HT1080 (cell line): ENCODE results near the gene CUX1. TPM values are rescaled to one million over a fixed set of nuclear protein-coding genes. Genes with fewer than 3 reads are reported as not detected.

Experiments
- DNase-seq: peaks from one replicate; pipeline ENCODE4 v3.0.0-alpha.2; 2015; ENCODE audit warnings: low read depth
- total RNA-seq: library from RNA; depleted of rRNA; stranded (reverse); fragments of >200 nt; shearing (Covaris generic); gene quantifications from 2 replicates; pipeline ENCODE4 v1.2.3, GENCODE V29; 2014

The CUX1 gene
- total RNA-seq, 1 experiment from 2014 or later: 21.2 TPM

GRCh38 chr7:101952355-101953247 is 135.2 kb downstream of the CUX1 start:
- peak; percentile 79 for DNase-seq

GRCh38 chr7:101953248-101953819 is 135.9 kb downstream of the CUX1 start:
- peak; percentile 60 for DNase-seq

GRCh38 chr7:101954499-101954898 is 137.1 kb downstream of the CUX1 start:
- DNase-seq: no peak

DNA sequence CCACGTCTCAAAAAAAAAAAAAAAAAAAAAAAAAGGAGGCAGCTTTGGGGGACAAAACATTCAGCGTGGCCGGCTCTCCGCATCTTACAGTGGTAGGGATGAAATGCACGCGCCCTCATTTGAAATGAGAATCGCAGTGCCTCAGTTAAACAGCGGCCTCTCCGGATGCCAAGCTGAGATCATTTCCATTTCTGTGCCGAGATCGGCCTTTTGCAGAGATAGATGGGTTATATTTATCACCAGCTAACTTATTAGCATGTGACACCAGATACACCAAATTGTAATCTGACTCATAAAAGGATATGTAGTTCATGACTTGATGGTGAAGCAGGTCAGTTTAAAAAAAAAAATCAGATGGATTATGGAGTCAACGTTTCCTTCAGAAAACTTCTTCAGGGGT is 138.7 kb downstream of the CUX1 start:
- DNase-seq: no peak

- DNase-seq: no peak
Observed at GRCh38 chr7:101957744-101958525, 140.5 kb downstream of the CUX1 start.

GRCh38 chr7:101959342-101959741 is 141.9 kb downstream of the CUX1 start:
- DNase-seq: no peak

- no peak for DNase-seq
Observed at GRCh38 chr7:101959829-101960228, 142.4 kb downstream of the CUX1 start.

DNA sequence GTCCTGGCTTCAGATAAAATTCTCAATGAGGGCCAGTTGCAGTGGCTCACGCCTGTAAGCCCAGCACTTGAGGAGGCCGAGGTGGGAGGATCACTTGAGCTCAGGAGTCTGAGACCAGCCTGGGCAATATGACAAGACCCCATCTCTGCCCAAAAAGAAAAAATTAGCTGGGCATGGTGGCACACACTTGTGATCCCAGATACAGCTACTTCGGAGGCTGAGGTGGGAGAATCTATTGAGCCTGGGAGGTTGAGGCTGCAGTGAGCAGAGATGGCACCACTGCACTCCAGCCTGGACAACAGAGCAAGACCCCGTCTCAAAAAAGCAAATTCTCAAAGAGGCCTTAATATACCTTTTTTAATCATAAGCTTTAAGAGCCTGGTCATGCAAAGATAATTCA is 142.9 kb downstream of the CUX1 start:
- no peak for DNase-seq

- DNase-seq: no peak
Observed at GRCh38 chr7:101960985-101961708, 143.7 kb downstream of the CUX1 start.

- DNase-seq: no peak
Observed at GRCh38 chr7:101961811-101962210, 144.4 kb downstream of the CUX1 start.

DNA sequence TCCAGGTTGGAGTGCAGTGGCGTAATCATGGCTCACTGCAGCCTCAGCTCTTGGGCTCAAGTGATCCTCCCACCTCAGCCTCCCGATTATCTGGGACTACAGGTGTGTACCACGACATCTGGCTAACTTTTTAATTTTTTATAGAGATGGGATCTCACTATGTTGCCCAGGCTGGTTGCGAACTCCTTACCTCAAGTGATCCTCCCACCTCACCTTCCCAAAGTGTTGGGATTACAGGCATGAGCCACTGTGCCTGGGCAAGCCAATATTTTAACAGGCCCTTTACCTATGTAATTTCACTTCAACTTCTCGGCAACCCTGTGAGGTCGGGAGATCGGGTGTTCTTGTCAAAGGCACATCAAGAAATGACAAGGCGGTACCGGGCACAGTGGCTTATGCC is 146.3 kb downstream of the CUX1 start:
- DNase-seq: no peak

GRCh38 chr7:101964680-101965452 is 147.4 kb downstream of the CUX1 start:
- no peak for DNase-seq

DNA sequence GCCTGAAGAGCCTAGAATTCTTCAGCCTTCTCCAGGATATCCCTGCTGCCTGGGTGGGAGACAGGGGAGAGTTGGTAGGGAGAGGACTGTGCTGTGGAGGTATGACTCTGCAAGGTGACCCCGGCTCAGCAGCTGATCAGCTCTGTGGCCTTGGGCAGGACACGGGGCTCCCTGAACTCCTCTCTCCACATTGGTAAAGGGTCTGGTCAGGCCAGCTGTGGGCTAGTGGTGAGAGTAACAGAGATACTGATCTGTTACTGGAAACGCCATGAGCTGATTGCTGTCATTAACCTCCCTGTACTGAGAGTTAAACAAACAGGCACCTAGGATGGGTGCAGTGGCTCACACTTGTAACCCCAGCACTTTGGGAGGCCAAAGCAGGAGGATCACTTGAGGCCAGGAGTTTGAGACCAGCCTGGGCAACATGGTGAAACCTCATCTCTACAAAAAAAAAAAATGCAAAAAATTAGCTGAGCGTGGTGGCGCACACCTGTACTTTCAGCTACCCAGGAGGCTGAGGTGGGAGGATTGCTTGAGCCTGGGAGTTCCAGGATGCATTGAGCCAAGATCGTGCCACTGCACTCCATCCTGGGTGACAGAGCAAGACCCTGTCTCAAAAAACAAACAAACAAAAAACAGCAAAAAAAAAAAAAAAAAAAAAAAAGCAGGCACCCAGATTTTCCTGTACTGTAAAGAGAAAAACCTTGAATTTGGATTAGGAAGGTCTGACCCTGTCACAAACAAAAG is 151.5 kb downstream of the CUX1 start:
- no peak for DNase-seq

GRCh38 chr7:101969997-101970585 is 152.7 kb downstream of the CUX1 start:
- DNase-seq: no peak

DNA sequence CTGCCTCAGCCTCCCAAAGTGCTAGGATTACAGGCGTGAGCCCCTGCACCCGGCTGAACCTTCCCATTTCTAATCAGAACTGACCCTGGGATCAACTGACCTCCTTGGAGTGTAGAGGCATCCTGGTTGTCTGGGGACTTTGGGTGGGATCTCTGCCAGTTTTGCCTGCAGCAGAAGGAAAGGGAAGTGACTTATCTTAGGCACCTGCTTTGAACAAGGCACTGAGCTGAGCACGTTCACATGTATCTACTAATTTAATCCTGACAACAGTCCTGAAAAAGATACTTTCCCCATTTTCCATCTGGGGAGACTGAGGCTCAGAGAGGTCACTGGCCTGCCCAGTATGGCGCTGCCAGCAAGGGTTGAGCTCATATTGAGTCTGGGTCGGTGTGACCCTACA is 153.4 kb downstream of the CUX1 start:
- no peak for DNase-seq

DNA sequence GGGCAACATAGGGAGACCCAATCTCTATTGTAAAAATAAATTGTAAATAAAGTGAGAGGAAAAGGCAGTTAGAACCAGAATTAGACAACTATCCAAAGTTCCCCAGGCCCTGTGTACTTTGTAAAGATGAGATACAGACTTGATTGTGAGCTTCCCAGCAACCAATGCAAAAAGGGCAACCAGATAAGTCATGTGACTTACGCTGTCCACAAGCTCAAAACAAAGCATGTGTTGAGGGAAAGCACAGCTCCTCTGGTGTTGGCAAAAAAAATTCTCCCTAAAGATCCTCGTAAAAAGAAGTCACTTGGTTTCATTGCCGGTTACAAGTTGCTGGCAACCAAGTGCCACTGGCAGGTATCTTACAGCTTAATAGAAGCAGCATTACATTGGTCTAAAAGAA is 154.0 kb downstream of the CUX1 start:
- no peak for DNase-seq

- DNase-seq: no peak
Observed at GRCh38 chr7:101972627-101973026, 155.2 kb downstream of the CUX1 start.

DNA sequence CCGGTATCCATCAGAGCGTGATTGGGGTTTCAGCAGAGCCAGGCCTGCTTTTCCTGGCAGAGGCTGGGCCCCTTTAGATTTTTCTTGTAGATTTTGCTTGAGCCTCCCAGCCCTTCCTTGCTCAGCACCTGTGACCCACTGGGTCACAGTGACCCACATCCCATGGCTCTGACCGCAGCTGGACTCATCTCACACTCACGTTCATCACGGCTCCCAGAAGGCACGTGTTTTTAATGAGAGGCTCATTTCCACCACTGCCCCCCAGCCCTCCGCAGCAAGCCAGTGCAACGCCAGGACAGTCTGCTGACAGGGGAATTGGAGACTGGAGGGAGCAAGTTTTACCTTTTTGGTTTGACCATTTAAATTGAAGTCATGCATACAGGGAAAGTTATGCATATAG is 155.7 kb downstream of the CUX1 start:
- DNase-seq: no peak

GRCh38 chr7:101974393-101974792 is 157.0 kb downstream of the CUX1 start:
- DNase-seq: no peak

DNA sequence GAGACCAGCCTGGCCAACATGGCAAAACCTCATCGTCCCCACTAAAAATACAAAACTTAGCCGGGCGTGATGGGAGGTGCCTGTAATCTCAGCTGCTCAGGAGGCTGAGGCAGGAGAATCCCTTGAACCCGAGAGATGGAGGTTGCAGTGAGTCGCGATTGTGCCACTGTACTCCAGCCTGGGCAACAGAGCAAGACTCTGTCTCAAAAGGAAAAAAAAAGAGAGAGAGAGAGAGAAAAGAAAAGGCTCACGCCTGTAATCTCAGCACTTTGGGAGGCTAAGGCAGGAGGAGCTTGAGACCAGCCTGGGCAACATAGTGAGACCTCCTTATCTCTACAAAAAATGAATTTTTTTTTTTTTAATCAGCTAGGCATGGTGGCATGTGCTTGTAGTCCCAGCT is 157.6 kb downstream of the CUX1 start:
- no peak for DNase-seq
